Ectodermal cell (in vitro differentiated cells): ENCODE measurements around the gene PIAS4.
"Not testable (repeated sequence)": the region's sequence is repeated elsewhere in the genome, so short reads cannot be mapped to it uniquely, and the experiment has no call there.

ENCODE experiments used
- H3K27ac ChIP-seq: 2 replicates; pipeline ENCODE4 v1.7.0; 2013; ENCODE audit warnings: mild to moderate bottlenecking, low read depth, low read length; ENCODE audit not compliant: insufficient read depth, poor library complexity, severe bottlenecking
- H3K27me3 ChIP-seq: 2 replicates; pipeline ENCODE4 v1.7.0; 2013; ENCODE audit warnings: mild to moderate bottlenecking, low read length; ENCODE audit not compliant: insufficient read depth, control insufficient read depth, poor library complexity, severe bottlenecking
- H3K36me3 ChIP-seq: one replicate; pipeline ENCODE4 v1.7.0; 2013; ENCODE audit warnings: low read length; ENCODE audit not compliant: control insufficient read depth, insufficient read depth
- H3K4me1 ChIP-seq: one replicate; pipeline ENCODE4 v1.7.0; 2013; ENCODE audit warnings: low read length; ENCODE audit not compliant: control insufficient read depth, insufficient read depth
- H3K4me3 ChIP-seq: 2 replicates; pipeline ENCODE4 v1.7.0; 2013; ENCODE audit warnings: low read depth, low read length, control low read depth; ENCODE audit not compliant: insufficient read depth
- H3K9me3 ChIP-seq: 2 replicates; pipeline ENCODE4 v1.7.0; 2013; ENCODE audit warnings: mild to moderate bottlenecking, low read length, moderate library complexity; ENCODE audit not compliant: control insufficient read depth
- WGBS, 2 experiments: methylation state at CpG; one replicate each; pipeline ENCODE4 v1.1.7; 2013; ENCODE audit warnings: missing lambda C conversion rate in 2 of 2; 5-methylcytosine and 5-hydroxymethylcytosine counted together

The PIAS4 gene

GRCh38 chr19:3984584-3984907 is 23.0 kb upstream of the PIAS4 start:
- peaks cover 13% of the 10 kb centered on the region for H3K27me3 ChIP-seq
- H3K27ac ChIP-seq: peak overlapping the region; percentile 97
- peaks cover 47% of the 10 kb centered on the region for H3K36me3 ChIP-seq
- peak overlapping the region; percentile 94 for H3K4me3 ChIP-seq
- peaks cover 17% of the 10 kb centered on the region for H3K4me1 ChIP-seq
- H3K9me3 ChIP-seq: no peaks in the 10 kb centered on the region
- 1 to 2% methylated on average over 10 of the region's 10 CpGs for WGBS, 2 experiments

- Histone ChIP-seq H3K36me3 (peaks cover 42% of the 10 kb centered on the region), H3K27me3 (peaks cover 13% of the 10 kb centered on the region), H3K9me3 (no peaks in the 10 kb centered on the region), H3K27ac (peak within 1 kb of the TSS; percentile 97), H3K4me1 (peaks cover 17% of the 10 kb centered on the region), H3K4me3 (peak within 1 kb of the TSS; percentile 94)
- WGBS, 2 experiments: 0% methylated on average over 80 of the region's 80 CpGs
Observed at GRCh38 chr19:3984908-3985642, 22.5 kb upstream of the PIAS4 start, which contains the start of gene EEF2. EEF2 (minus strand) TSS chr19:3985463; CDS start chr19:3985380, 83 bp downstream.

- H3K27ac ChIP-seq: no peak overlapping the region
- H3K9me3 ChIP-seq: no peaks in the 10 kb centered on the region
- WGBS, 2 experiments: 7 to 8% methylated on average over 17 to 19 of the region's 19 CpGs
- peaks cover 13% of the 10 kb centered on the region for H3K27me3 ChIP-seq
- peaks cover 17% of the 10 kb centered on the region for H3K4me1 ChIP-seq
- peak overlapping the region; percentile 94 for H3K4me3 ChIP-seq
- H3K36me3 ChIP-seq: peaks cover 35% of the 10 kb centered on the region
Observed at GRCh38 chr19:3985643-3986259, 21.8 kb upstream of the PIAS4 start.

- Histone ChIP-seq H3K4me1 (peaks cover 17% of the 10 kb centered on the region), H3K36me3 (peaks cover 28% of the 10 kb centered on the region), H3K4me3 (peak overlapping the region; percentile 94), H3K27me3 (peaks cover 13% of the 10 kb centered on the region), H3K9me3 (no peaks in the 10 kb centered on the region), H3K27ac (peak overlapping the region; percentile 2)
- WGBS, 2 experiments: 1 to 3% methylated on average over 19 to 21 of the region's 21 CpGs
Observed at GRCh38 chr19:3986260-3987041, 21.1 kb upstream of the PIAS4 start.

GRCh38 chr19:3987619-3988371 is 19.7 kb upstream of the PIAS4 start:
- H3K4me1 ChIP-seq: peaks cover 17% of the 10 kb centered on the region
- peaks cover 15% of the 10 kb centered on the region for H3K36me3 ChIP-seq
- H3K27me3 ChIP-seq: peaks cover 13% of the 10 kb centered on the region
- no peaks in the 10 kb centered on the region for H3K9me3 ChIP-seq
- H3K27ac ChIP-seq: no peak overlapping the region
- 19% methylated on average over 30 of the region's 30 CpGs for WGBS, 2 experiments
- no peak overlapping the region for H3K4me3 ChIP-seq

- Histone ChIP-seq H3K4me1 (peaks cover 10% of the 10 kb centered on the region), H3K9me3 (no peaks in the 10 kb centered on the region), H3K27me3 (peaks cover 13% of the 10 kb centered on the region), H3K27ac (no peak overlapping the region), H3K36me3 (no peaks in the 10 kb centered on the region), H3K4me3 (no peak overlapping the region)
- WGBS, 2 experiments: 92 to 93% methylated on average over 3 of the region's 3 CpGs
Observed at GRCh38 chr19:3990815-3991117, 16.8 kb upstream of the PIAS4 start.

GRCh38 chr19:3995607-3996006 is 11.9 kb upstream of the PIAS4 start:
- H3K36me3 ChIP-seq: no peaks in the 10 kb centered on the region
- no peaks in the 10 kb centered on the region for H3K9me3 ChIP-seq
- H3K4me3 ChIP-seq: no peak overlapping the region
- no peaks in the 10 kb centered on the region for H3K4me1 ChIP-seq
- no peak overlapping the region for H3K27ac ChIP-seq
- WGBS, 2 experiments: 89 to 92% methylated on average over 6 of the region's 6 CpGs
- H3K27me3 ChIP-seq: no peaks in the 10 kb centered on the region

- H3K9me3 ChIP-seq, H3K36me3 ChIP-seq, H3K27ac ChIP-seq, H3K4me1 ChIP-seq, H3K4me3 ChIP-seq, H3K27me3 ChIP-seq: not testable (repeated sequence)
- WGBS, 2 experiments: 92 to 93% methylated on average over 27 to 28 of the region's 29 CpGs
Observed at GRCh38 chr19:3998667-3999412, 8.7 kb upstream of the PIAS4 start.

GRCh38 chr19:4000798-4001197 is 6.7 kb upstream of the PIAS4 start:
- not testable (repeated sequence) for H3K36me3 ChIP-seq, H3K9me3 ChIP-seq, H3K4me1 ChIP-seq, H3K27me3 ChIP-seq, H3K4me3 ChIP-seq, H3K27ac ChIP-seq
- WGBS, 2 experiments: 88 to 94% methylated on average over 5 of the region's 5 CpGs
